ENCODE results near the gene EVL. TPM values are rescaled to one million over a fixed set of nuclear protein-coding genes. Genes with fewer than 3 reads are reported as not detected.

Gene EVL
- total and polyA plus RNA-seq, 8 donors: 23.0 to 68.4 (median 41.3) TPM

DNA sequence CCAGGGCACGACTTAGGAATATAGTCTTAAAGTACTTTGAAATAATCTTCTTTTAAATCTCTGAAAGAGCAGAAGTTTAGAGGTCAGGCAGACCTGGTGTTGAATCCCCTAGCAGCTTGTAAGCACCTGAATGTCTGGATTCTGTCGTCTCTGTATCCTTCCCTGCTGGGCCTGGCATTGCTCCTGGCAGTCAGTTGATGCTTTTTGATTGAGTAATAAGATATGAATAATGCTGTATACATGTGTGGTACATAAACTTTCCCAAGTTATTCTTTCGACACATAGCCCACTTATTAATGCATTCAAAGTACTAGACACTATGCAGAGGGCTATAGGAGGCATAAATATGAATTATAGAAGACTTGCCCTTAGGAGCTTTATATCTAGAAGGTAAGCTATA, 31.4 kb downstream of the EVL start:
- Histone ChIP-seq H3K27ac (no peak overlapping the region), H3K27me3 (no peaks in the 10 kb centered on the region), H3K4me3 (no peak overlapping the region), H3K9me3 (no peaks in the 10 kb centered on the region), H3K4me1 (no peaks in the 10 kb centered on the region), H3K36me3 (no peaks in the 10 kb centered on the region)
- TF ChIP-seq, protein P1, sequence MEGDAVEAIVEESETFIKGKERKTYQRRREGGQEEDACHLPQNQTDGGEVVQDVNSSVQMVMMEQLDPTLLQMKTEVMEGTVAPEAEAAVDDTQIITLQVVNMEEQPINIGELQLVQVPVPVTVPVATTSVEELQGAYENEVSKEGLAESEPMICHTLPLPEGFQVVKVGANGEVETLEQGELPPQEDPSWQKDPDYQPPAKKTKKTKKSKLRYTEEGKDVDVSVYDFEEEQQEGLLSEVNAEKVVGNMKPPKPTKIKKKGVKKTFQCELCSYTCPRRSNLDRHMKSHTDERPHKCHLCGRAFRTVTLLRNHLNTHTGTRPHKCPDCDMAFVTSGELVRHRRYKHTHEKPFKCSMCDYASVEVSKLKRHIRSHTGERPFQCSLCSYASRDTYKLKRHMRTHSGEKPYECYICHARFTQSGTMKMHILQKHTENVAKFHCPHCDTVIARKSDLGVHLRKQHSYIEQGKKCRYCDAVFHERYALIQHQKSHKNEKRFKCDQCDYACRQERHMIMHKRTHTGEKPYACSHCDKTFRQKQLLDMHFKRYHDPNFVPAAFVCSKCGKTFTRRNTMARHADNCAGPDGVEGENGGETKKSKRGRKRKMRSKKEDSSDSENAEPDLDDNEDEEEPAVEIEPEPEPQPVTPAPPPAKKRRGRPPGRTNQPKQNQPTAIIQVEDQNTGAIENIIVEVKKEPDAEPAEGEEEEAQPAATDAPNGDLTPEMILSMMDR (IDR thresholded peaks at IDR 0.05): no peak
- FAIRE-seq (no peak), ATAC-seq (no peak), DNase-seq (no peak)
- 90 to 91% methylated on average over 3 of the region's 3 CpGs for WGBS, 2 donors
- intact Hi-C loops (cut with DNase I): no loop called here

GRCh38 chr14:100098171-100098570, 32.9 kb downstream of the EVL start:
- no peak for DNase-seq
- TF ChIP-seq, protein P1 (IDR thresholded peaks at IDR 0.05): no peak
- Histone ChIP-seq H3K27me3 (no peaks in the 10 kb centered on the region), H3K4me1 (no peaks in the 10 kb centered on the region), H3K9me3 (no peaks in the 10 kb centered on the region), H3K27ac (no peak overlapping the region), H3K4me3 (no peak overlapping the region), H3K36me3 (no peaks in the 10 kb centered on the region)
- FAIRE-seq: no peak
- WGBS, 2 donors: 87 to 97% methylated on average over 8 of the region's 8 CpGs
- intact Hi-C loops (cut with DNase I): no loop called here
- ATAC-seq: no peak

GRCh38 chr14:100100032-100100703, 34.9 kb downstream of the EVL start:
- H3K4me1 ChIP-seq: no peaks in the 10 kb centered on the region
- no peak for FAIRE-seq
- TF ChIP-seq, protein P1 (IDR thresholded peaks at IDR 0.05): no peak
- WGBS, 2 donors: 94% methylated on average over 14 of the region's 14 CpGs
- no peaks in the 10 kb centered on the region for H3K9me3 ChIP-seq
- no peak overlapping the region for H3K27ac ChIP-seq
- H3K36me3 ChIP-seq: no peaks in the 10 kb centered on the region
- no peak overlapping the region for H3K4me3 ChIP-seq
- no peaks in the 10 kb centered on the region for H3K27me3 ChIP-seq
- intact Hi-C loops (cut with DNase I): loop anchor here in 1 of 3 donors (10.0 kb wide), 1 partner anchor 115 kb away; no protein-coding TSS in a partner anchor
- DNase-seq: no peak
- ATAC-seq: no peak

- H3K27me3 ChIP-seq: no peaks in the 10 kb centered on the region
- FAIRE-seq (no peak), ATAC-seq (no peak), DNase-seq (no peak)
- H3K9me3 ChIP-seq: no peaks in the 10 kb centered on the region
- H3K4me1 ChIP-seq: no peaks in the 10 kb centered on the region
- H3K27ac ChIP-seq: no peak overlapping the region
- TF ChIP-seq, protein P1 (IDR thresholded peaks at IDR 0.05): no peak
- intact Hi-C loops (cut with DNase I): loop anchor here in 1 of 3 donors (10.0 kb wide), 1 partner anchor 117 kb away; no protein-coding TSS in a partner anchor
- H3K36me3 ChIP-seq: no peaks in the 10 kb centered on the region
- 85 to 90% methylated on average over 8 of the region's 8 CpGs for WGBS, 2 donors
- no peak overlapping the region for H3K4me3 ChIP-seq
Observed at GRCh38 chr14:100102156-100102785, 37.0 kb downstream of the EVL start.
